Tibial nerve (tissue), 4 donors: ENCODE data around the gene OXCT1. TPM values are rescaled to one million over a fixed set of nuclear protein-coding genes. Genes with fewer than 3 reads are reported as not detected.

Source experiments
- total RNA-seq, 4 donors: library from RNA; depleted of rRNA; stranded (reverse); fragments of >200 nt; gene quantifications; one replicate each; pipeline ENCODE4 v1.1.0, GENCODE V29; 2016

OXCT1 gene
- total RNA-seq, 4 donors from 2014 or later = 20.4 to 41.2 (median 26.0) TPM

Other genes starting within 250 kb of the OXCT1 start
- 10 to 100 TPM; 12.3 to 23.4 (median 18.0) TPM for gene RIMOC1, start 33.9 kb upstream of the OXCT1 start, total RNA-seq
- 10 to 100 TPM; 17.0 to 23.5 (median 20.2) TPM for gene FBXO4, start 54.9 kb upstream of the OXCT1 start, total RNA-seq